ENCODE data around the gene U2AF2.
A peak's percentile ranks its signal among the peaks of the same experiment; 100 is the strongest.

U2AF2 gene

DNA sequence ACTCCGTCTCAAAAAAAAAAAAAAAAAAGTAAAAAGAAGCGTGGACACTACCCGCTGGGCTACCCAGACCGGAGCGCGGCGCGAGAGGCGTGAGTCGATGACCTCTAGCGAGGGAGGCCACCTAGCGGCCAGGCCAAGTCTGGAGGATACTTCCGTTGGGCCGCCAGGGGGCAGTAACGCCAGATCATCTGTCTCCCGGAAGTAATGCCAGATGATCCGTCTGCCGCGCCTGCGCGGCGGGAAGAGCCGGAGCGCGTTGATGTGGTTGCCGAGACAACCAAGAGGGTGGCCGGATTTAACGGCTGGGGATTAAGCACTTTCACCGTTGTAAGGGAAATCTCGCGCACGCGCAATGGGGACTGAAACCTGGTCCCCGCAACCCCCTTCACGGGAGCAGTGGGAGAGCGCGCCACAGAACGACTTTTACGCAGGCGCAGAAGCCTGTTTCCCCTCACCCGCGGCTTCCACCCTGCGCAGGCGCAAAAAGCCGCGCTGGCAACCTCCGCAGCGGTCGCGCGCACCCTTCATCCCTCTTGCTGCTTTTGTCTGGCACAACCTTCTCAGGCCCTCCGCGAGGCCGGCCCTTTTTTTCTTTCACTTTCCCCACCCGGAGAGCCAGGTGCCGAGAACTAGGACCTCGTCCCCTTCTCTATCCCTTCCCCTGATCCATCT is 1.0 kb upstream of the U2AF2 start (continued):
- TF ChIP-seq ZBTB21 (tag by site-specific recombination; IDR thresholded peaks at IDR 0.05) (peak; percentile 37; the same call in 1 of the 2 replicates), ZNF350 (tag by site-specific recombination; IDR thresholded peaks at IDR 0.05) (no peak), ZNF311 (tag by site-specific recombination; IDR thresholded peaks at IDR 0.05; ENCODE audit: borderline replicate concordance) (no peak), ZFP69B (tag by site-specific recombination; IDR thresholded peaks at IDR 0.05) (peak; percentile 71), ZNF837 (tag by site-specific recombination; IDR thresholded peaks at IDR 0.05) (no peak), ZNF324 (tag by site-specific recombination; IDR thresholded peaks at IDR 0.05) (peak; percentile 82), ZNF626 (tag by site-specific recombination; IDR thresholded peaks at IDR 0.05) (no peak), ZNF155 (tag by site-specific recombination; IDR thresholded peaks at IDR 0.05) (no peak), ZNF335 (tag by site-specific recombination; conservative IDR thresholded peaks at IDR 0.05) (peak; percentile 95), ZNF366 (tag by site-specific recombination; conservative IDR thresholded peaks at IDR 0.05) (peak; percentile 86), HOXD13 (CRISPR knock-in tag; IDR thresholded peaks at IDR 0.05; ENCODE audit: borderline replicate concordance) (no peak), ZNF394 (tag by site-specific recombination; IDR thresholded peaks at IDR 0.05; ENCODE audit: borderline replicate concordance) (peak; percentile 57; the same call in 1 of the 2 replicates), KLF8 (tag by site-specific recombination; IDR thresholded peaks at IDR 0.05) (peak; percentile 74), ZXDB (tag by site-specific recombination; IDR thresholded peaks at IDR 0.05) (peak; percentile 84), MEIS1 (CRISPR knock-in tag; IDR thresholded peaks at IDR 0.05; ENCODE audit: borderline replicate concordance) (no peak), ZNF548 (tag by site-specific recombination; IDR thresholded peaks at IDR 0.05) (no peak), ZNF654 (tag by site-specific recombination; IDR thresholded peaks at IDR 0.05; ENCODE audit: low read depth) (peak; percentile 39)
- TF ChIP-seq, protein P1, sequence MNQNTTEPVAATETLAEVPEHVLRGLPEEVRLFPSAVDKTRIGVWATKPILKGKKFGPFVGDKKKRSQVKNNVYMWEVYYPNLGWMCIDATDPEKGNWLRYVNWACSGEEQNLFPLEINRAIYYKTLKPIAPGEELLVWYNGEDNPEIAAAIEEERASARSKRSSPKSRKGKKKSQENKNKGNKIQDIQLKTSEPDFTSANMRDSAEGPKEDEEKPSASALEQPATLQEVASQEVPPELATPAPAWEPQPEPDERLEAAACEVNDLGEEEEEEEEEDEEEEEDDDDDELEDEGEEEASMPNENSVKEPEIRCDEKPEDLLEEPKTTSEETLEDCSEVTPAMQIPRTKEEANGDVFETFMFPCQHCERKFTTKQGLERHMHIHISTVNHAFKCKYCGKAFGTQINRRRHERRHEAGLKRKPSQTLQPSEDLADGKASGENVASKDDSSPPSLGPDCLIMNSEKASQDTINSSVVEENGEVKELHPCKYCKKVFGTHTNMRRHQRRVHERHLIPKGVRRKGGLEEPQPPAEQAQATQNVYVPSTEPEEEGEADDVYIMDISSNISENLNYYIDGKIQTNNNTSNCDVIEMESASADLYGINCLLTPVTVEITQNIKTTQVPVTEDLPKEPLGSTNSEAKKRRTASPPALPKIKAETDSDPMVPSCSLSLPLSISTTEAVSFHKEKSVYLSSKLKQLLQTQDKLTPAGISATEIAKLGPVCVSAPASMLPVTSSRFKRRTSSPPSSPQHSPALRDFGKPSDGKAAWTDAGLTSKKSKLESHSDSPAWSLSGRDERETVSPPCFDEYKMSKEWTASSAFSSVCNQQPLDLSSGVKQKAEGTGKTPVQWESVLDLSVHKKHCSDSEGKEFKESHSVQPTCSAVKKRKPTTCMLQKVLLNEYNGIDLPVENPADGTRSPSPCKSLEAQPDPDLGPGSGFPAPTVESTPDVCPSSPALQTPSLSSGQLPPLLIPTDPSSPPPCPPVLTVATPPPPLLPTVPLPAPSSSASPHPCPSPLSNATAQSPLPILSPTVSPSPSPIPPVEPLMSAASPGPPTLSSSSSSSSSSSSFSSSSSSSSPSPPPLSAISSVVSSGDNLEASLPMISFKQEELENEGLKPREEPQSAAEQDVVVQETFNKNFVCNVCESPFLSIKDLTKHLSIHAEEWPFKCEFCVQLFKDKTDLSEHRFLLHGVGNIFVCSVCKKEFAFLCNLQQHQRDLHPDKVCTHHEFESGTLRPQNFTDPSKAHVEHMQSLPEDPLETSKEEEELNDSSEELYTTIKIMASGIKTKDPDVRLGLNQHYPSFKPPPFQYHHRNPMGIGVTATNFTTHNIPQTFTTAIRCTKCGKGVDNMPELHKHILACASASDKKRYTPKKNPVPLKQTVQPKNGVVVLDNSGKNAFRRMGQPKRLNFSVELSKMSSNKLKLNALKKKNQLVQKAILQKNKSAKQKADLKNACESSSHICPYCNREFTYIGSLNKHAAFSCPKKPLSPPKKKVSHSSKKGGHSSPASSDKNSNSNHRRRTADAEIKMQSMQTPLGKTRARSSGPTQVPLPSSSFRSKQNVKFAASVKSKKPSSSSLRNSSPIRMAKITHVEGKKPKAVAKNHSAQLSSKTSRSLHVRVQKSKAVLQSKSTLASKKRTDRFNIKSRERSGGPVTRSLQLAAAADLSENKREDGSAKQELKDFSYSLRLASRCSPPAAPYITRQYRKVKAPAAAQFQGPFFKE (tag by site-specific recombination; IDR thresholded peaks at IDR 0.05; ENCODE audit: borderline replicate concordance): no peak
- TF ChIP-seq, protein P2, sequence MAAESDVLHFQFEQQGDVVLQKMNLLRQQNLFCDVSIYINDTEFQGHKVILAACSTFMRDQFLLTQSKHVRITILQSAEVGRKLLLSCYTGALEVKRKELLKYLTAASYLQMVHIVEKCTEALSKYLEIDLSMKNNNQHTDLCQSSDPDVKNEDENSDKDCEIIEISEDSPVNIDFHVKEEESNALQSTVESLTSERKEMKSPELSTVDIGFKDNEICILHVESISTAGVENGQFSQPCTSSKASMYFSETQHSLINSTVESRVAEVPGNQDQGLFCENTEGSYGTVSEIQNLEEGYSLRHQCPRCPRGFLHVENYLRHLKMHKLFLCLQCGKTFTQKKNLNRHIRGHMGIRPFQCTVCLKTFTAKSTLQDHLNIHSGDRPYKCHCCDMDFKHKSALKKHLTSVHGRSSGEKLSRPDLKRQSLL (tag by site-specific recombination; IDR thresholded peaks at IDR 0.05): no peak
- TF ChIP-seq, protein P3, sequence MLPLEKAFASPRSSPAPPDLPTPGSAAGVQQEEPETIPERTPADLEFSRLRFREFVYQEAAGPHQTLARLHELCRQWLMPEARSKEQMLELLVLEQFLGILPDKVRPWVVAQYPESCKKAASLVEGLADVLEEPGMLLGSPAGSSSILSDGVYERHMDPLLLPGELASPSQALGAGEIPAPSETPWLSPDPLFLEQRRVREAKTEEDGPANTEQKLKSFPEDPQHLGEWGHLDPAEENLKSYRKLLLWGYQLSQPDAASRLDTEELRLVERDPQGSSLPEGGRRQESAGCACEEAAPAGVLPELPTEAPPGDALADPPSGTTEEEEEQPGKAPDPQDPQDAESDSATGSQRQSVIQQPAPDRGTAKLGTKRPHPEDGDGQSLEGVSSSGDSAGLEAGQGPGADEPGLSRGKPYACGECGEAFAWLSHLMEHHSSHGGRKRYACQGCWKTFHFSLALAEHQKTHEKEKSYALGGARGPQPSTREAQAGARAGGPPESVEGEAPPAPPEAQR (tag by site-specific recombination; IDR thresholded peaks at IDR 0.05): no peak
- TF ChIP-seq, protein P4, sequence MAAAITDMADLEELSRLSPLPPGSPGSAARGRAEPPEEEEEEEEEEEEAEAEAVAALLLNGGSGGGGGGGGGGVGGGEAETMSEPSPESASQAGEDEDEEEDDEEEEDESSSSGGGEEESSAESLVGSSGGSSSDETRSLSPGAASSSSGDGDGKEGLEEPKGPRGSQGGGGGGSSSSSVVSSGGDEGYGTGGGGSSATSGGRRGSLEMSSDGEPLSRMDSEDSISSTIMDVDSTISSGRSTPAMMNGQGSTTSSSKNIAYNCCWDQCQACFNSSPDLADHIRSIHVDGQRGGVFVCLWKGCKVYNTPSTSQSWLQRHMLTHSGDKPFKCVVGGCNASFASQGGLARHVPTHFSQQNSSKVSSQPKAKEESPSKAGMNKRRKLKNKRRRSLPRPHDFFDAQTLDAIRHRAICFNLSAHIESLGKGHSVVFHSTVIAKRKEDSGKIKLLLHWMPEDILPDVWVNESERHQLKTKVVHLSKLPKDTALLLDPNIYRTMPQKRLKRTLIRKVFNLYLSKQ (tag by site-specific recombination; IDR thresholded peaks at IDR 0.05; ENCODE audit: borderline replicate concordance): no peak
- TF ChIP-seq, protein P5, sequence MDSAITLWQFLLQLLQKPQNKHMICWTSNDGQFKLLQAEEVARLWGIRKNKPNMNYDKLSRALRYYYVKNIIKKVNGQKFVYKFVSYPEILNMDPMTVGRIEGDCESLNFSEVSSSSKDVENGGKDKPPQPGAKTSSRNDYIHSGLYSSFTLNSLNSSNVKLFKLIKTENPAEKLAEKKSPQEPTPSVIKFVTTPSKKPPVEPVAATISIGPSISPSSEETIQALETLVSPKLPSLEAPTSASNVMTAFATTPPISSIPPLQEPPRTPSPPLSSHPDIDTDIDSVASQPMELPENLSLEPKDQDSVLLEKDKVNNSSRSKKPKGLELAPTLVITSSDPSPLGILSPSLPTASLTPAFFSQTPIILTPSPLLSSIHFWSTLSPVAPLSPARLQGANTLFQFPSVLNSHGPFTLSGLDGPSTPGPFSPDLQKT (IDR thresholded peaks at IDR 0.05; ENCODE audit: borderline replicate concordance, low read depth, low read length): no peak; the same call in 1 of the 2 replicates
- TF ChIP-seq, protein P6, sequence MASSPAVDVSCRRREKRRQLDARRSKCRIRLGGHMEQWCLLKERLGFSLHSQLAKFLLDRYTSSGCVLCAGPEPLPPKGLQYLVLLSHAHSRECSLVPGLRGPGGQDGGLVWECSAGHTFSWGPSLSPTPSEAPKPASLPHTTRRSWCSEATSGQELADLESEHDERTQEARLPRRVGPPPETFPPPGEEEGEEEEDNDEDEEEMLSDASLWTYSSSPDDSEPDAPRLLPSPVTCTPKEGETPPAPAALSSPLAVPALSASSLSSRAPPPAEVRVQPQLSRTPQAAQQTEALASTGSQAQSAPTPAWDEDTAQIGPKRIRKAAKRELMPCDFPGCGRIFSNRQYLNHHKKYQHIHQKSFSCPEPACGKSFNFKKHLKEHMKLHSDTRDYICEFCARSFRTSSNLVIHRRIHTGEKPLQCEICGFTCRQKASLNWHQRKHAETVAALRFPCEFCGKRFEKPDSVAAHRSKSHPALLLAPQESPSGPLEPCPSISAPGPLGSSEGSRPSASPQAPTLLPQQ (tag by site-specific recombination; IDR thresholded peaks at IDR 0.05): peak; percentile 84
- TF ChIP-seq, protein P7, sequence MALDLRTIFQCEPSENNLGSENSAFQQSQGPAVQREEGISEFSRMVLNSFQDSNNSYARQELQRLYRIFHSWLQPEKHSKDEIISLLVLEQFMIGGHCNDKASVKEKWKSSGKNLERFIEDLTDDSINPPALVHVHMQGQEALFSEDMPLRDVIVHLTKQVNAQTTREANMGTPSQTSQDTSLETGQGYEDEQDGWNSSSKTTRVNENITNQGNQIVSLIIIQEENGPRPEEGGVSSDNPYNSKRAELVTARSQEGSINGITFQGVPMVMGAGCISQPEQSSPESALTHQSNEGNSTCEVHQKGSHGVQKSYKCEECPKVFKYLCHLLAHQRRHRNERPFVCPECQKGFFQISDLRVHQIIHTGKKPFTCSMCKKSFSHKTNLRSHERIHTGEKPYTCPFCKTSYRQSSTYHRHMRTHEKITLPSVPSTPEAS (tag by site-specific recombination; IDR thresholded peaks at IDR 0.05): no peak

All from HEK293 (cell line).